ENCODE data around the gene CEP85L. TPM values are rescaled to one million over a fixed set of nuclear protein-coding genes. Genes with fewer than 3 reads are reported as not detected.

Gene CEP85L
- total RNA-seq, 3 donors from 2014 or later, result 3.7 to 13.6 (median 4.0) TPM

- H3K9me3 ChIP-seq, result no peaks in the 10 kb centered on the region
- H3K4me1 ChIP-seq (ENCODE audit: low read depth), result peaks cover 13% of the 10 kb centered on the region
- H3K4me3 ChIP-seq, result no peak overlapping the region
- DNase-seq (no peak), ATAC-seq (no peak)
- H3K36me3 ChIP-seq (ENCODE audit: low read depth), result no peaks in the 10 kb centered on the region
- intact Hi-C loops (cut with DNase I, micrococcal nuclease), result no loop called here
- no peak for TF ChIP-seq CTCF (IDR thresholded peaks at IDR 0.05)
Measured at GRCh38 chr6:118648866-118649554, 2.4 kb downstream of the CEP85L start.

GRCh38 chr6:118646977-118647376 lies 4.4 kb downstream of the CEP85L start:
- Histone ChIP-seq H3K36me3 (ENCODE audit: low read depth) (no peaks in the 10 kb centered on the region), H3K4me1 (ENCODE audit: low read depth) (peaks cover 13% of the 10 kb centered on the region), H3K4me3 (no peak overlapping the region), H3K9me3 (no peaks in the 10 kb centered on the region)
- no peak for ATAC-seq
- TF ChIP-seq CTCF (IDR thresholded peaks at IDR 0.05), result no peak
- no peak for DNase-seq
- intact Hi-C loops (cut with DNase I, micrococcal nuclease), result no loop called here

- H3K9me3 ChIP-seq, result no peaks in the 10 kb centered on the region
- intact Hi-C loops (cut with DNase I, micrococcal nuclease), result no loop called here
- ATAC-seq (no peak), DNase-seq (no peak)
- H3K36me3 ChIP-seq (ENCODE audit: low read depth), result no peaks in the 10 kb centered on the region
- no peak overlapping the region for H3K4me3 ChIP-seq
- TF ChIP-seq CTCF (IDR thresholded peaks at IDR 0.05), result no peak
- peaks cover 13% of the 10 kb centered on the region for H3K4me1 ChIP-seq (ENCODE audit: low read depth)
Measured at GRCh38 chr6:118645395-118645794, 6.0 kb downstream of the CEP85L start.

GRCh38 chr6:118644007-118644406 lies 7.4 kb downstream of the CEP85L start:
- H3K9me3 ChIP-seq, result no peaks in the 10 kb centered on the region
- H3K4me3 ChIP-seq, result no peak overlapping the region
- no peak for TF ChIP-seq CTCF (IDR thresholded peaks at IDR 0.05)
- peaks cover 6% of the 10 kb centered on the region for H3K4me1 ChIP-seq (ENCODE audit: low read depth)
- ATAC-seq, result no peak
- H3K36me3 ChIP-seq (ENCODE audit: low read depth), result no peaks in the 10 kb centered on the region
- intact Hi-C loops (cut with DNase I, micrococcal nuclease), result no loop called here
- DNase-seq, result no peak

GRCh38 chr6:118641042-118641441 lies 10.3 kb downstream of the CEP85L start:
- no peaks in the 10 kb centered on the region for H3K36me3 ChIP-seq (ENCODE audit: low read depth)
- intact Hi-C loops (cut with DNase I, micrococcal nuclease), result no loop called here
- H3K4me3 ChIP-seq, result no peak overlapping the region
- no peak for DNase-seq
- ATAC-seq, result no peak
- TF ChIP-seq CTCF (IDR thresholded peaks at IDR 0.05), result no peak
- H3K9me3 ChIP-seq, result no peaks in the 10 kb centered on the region
- peaks cover 6% of the 10 kb centered on the region for H3K4me1 ChIP-seq (ENCODE audit: low read depth)

Measured in mucosa of descending colon (tissue), 3 donors.